SIG-M5 treated with dmso at 0.1 percent for 504 hours (cell line): ENCODE data around the gene SMIM3.
"Not testable (repeated sequence)": the region's sequence is repeated elsewhere in the genome, so short reads cannot be mapped to it uniquely, and the experiment has no call there.

ENCODE experiments used
- DNase-seq: peaks from one replicate; lab custom pipeline; 2025; ENCODE audit not compliant: unreplicated experiment; lab: John Stamatoyannopoulos, UW

SMIM3 gene

DNA sequence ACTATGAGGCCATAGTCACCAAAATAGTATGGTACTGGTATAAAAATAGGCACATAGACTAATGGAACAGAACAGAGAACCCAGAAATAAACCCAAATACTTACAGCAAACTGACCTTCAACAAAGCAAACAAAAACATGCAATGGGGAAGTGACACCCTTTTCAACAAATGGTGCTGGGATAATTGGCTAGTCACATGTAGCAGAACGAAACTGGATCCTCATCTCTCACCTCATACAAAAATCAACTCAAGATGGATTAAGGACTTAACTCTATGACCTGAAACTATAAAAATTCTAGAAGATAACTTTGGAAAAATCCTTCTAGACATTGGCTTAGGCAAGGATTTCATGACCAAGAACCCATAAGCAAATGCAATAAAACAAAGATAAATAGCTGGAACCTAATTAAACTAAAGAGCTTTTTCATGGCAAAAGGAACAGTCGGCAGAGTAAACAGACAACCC is 14.9 kb downstream of the SMIM3 start:
- DNase-seq = not testable (repeated sequence)

DNA sequence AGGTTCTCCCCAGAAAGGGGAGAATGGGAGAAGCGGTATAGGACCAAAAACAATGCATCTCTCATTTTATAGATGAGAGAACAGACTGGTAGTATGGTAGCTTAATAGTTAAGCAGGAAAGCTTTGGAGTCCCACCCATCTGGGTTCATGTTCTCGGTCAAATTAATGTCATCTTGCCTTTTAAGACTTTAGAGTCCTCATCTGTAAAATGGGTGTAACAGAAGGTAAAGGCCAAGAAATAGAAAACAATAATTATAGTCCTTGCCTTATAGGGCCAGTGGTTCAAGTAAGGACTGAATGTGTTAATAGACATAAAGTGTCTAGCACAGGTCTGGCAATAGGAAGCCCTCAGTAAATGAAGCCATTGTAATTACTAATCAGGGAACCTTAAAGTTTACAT is 16.4 kb downstream of the SMIM3 start:
- DNase-seq = no peak

DNA sequence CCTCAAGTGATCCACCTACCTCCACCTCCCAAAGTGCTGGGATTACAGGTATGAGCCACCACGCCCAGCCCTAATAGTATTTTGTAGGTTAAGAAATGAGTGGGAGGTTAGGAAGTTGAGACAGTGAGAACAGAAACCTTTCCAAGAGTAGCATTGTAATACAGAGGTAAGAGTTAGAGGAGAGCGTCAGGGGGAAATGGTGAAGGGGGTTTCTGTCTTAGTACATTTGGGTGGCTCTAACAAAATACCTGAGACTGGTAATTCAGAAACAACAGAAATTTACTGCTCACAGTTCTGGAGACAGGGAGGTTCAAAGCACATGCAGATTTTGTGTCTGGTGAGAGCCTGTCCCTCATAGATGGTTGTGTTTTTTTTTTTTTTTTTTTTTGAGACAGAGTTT is 18.8 kb downstream of the SMIM3 start:
- DNase-seq = no peak

DNA sequence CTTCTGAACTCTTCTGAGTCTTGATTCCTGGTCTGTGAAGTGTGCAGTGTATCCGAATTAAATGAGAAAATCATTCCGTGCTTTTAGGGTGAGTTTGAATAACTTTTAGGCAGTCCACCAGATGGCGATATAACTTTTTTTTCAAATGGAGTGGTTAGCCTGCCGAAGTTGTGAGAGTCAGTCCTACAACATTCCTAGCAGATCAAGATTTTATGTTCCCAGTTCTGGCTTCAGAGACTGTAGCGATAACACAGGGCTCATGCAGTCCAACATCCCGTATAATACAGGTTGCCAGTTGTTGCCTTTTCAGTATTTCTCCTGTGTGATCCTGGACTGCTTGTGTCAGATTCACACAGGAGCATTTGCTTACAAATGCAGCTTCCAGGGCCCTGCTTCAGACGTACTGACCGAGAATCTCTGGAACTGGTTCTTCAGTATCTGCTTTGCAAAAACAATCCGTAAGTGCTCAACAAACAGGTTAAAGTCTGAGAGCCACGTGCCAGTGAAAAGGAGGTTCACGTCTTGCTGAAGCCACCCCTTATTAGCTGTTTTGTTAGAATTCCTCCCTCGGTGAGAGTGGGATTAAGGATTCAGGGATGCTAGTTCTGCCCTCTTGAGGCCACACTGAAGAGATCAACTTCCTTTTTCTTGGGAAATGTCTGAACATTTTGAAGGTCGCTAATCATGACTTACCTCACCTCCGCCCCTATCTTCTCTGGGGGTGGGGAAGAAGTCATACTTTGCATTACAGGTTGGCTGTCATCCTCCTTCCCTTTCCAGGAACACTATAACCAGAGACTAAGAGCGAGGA is 22.8 kb downstream of the SMIM3 start:
- peak; percentile 30 for DNase-seq

DNA sequence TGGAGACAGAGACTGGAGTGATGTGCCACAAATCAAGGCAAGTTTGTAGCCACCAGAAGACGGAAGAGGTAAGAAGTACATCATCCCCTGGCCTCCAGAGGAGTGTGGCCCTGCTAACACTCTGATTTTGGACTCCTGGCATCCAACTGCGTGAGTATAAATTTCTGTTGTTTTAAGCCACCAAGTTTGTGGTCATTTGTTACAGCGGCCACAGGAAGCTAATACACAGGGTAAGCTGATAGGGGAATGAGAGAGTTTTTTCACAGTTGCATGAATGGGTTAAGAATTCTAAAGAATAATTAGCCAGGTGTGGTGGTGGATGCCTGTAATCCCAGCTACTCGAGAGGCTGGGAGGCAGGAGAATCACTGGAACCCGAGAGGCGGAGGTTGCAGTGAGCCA is 25.8 kb downstream of the SMIM3 start:
- DNase-seq = no peak

DNA sequence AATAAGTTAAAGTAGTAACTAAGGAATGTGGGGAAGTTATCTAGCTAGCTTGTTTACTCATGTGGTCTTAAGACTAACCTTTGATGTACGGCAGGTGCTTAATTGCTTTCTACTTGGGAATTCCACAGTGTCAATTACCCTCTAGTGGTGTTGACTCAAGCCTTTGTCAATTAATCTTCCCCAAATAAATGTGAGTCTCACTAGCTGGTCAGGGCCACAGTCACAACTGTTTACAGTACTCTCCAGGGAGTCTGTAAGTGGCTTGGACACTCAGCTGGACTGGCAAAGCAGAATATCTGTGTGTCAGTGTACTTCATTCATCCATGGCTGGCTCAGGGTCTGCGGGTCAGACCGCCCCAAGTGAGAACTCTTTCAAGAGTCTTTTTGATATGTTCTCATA is 30.8 kb downstream of the SMIM3 start:
- no peak for DNase-seq

DNA sequence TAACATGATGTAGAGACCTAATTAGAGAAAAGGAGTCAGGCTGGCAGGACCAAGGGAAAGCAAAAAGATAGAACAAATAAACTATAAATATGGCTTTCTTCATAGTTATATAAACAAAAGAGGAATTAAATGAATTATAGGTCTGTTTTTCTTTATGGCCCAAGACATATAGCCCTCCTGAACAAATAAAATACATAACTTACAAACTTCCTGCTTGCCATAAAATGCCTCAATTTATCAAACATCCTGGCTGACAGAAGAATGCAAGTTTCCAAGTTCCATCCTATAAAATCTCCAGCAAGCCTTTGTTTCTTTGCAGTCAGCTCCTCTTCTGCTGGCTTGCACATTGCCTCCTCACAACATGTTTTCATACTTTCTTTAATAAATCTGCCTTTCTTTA is 36.5 kb downstream of the SMIM3 start:
- DNase-seq = no peak

DNA sequence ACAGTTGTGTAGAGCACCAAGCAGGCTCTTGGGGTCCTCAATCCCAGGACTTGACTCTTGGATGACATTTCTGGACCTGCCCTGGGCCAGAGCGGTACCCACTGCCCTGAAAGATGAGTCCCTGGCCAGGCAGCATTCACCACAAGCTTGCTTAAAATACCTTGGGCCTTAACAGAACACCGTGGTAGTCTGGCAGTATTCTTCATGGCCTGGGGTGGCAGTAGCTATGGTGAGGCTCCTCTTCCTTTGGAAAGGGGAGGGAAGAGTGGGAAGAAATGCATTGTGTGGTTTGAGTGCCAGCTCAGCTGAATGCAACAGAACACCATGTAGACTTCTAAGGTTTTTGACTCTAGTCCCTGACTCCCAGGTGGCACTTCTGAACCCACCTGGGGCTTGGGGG is 38.4 kb downstream of the SMIM3 start:
- no peak for DNase-seq

DNA sequence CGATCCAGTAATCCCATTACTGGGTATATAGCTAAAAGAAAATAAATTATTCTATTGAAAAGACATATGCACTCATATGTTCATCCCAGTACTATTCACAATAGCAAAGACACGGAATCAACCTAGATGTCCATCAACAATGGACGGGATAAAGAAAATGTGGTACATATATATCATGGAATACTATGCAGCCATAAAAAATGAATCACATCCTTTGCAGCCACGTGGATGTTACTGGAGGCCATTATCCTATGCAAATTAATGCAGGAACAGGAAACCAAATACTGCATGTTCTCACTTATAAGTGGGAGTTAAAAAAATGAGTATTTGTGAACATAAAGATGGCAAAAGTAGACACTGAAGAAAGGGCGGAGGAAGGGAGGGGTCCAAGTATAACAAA is 51.2 kb downstream of the SMIM3 start:
- DNase-seq = no peak

DNA sequence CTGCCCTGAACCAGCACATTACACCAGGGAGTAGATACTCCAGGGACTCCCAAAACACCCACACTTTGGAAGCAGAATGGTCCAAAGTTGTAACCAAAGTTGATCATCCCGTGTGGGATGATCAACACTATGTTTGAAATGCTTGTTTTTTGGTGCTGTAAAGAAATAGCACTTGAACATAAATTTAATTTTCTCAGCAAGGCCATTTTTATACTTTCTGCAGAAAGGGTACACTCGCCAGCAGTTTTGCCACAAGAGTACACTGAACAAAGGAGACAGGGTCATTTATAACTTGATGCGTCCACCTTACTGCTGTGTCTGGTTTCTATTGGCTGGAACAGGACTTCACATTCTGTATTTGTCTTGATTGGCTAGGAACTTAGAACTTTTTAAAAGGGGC is 53.3 kb downstream of the SMIM3 start:
- DNase-seq = not testable (repeated sequence)

DNA sequence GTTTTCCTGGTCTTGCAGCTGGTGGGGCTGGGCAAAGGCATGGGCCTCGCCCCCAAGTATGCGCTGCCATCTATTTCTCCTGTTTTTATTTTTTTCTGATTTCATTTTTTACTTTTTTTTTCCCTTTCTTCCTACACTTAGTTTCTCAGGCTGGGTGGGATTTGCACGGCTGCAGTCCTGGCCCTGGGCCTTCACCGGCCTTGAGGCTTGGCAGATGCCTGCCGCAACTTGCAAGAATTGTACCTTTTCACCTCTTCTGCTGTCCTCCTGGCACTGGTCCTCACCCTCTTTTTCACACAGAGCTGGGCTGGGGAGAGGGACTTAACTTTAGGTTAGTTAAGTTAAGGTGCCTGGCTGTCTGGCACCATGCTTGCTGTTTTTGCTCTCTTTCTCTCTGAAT is 57.5 kb downstream of the SMIM3 start:
- no peak for DNase-seq

DNA sequence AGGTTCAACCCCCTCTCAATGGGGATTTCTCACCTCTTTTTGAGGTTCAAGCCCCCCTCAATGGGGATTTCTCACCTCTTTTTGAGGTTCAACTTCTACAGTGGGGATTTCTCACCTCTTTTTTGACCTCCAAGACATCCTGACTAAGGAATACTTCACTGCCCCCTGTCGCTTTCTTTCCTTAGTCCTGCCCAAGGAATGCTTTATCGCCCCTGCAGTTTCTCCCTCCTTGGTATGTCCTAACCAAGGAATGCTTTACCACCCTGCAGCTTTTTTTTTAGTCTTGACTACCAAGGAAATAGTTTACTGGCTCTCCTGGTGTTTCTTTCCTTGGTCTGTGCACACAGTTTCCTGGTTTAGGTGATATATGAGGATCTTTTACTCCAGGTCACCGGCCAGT is 58.1 kb downstream of the SMIM3 start:
- DNase-seq = no peak

DNA sequence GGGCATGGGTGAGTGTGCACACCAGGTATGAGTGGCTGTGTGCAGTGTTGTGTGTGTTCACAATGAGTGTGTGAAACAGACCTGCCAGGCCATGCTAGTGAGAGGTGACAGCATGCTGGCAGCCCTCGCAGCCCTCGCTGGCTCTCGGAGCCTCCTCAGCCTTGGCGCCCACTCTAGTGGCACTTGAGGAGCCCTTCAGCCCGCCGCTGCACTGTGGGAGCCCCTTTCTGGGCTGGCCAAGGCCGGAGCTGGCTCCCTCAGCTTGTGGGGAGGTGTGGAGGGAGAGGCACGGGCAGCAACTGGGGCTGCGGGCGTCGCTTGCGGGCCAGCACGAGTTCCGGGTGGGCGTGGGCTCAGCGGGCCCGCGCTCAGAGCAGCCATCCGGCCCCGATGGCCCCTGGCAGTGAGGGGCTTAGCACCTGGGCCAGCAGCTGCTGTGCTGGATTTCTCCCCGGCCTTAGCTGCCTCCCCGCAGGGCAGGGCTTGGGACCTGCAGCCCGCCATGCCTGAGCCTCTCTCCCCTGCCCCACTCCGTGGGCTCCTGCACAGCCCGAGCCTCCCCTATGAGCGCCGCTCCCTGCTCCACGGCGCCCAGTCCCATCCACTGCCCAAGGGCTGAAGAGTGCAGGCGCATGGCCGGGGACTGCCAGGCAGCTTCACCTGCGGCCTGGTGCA is 66.8 kb downstream of the SMIM3 start:
- DNase-seq = not testable (repeated sequence)

DNA sequence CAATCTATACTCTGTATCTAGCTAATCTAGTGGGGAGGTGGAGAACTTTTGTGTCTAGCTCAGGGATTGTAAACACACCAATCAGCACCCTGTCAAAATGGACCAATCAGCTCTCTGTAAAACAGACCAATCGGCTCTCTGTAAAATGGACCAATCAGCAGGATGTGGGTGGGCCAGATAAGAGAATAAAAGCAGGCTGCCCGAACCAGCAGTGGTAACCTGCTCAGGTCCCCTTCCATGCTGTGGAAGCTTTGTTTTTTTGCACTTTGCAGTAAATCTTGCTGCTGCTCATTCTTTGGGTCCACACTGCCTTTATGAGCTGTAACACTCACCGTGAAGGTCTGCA is 67.7 kb downstream of the SMIM3 start, which contains the start of gene IRGM:
Gene IRGM (plus strand): TSS at position 214 of the 346 bp plus-strand sequence. CDS start 1,603 bp downstream, outside the sequence.
- DNase-seq = not testable (repeated sequence)
